ENCODE data around the gene SLC30A2. TPM values are rescaled to one million over a fixed set of nuclear protein-coding genes. Genes with fewer than 3 reads are reported as not detected.
A peak's percentile ranks its signal among the peaks of the same experiment; 100 is the strongest.

Gene SLC30A2
- total and polyA plus RNA-seq, 2 of the 13 experiments (the other 11 are each of a cell fraction or from before 2014, with no cell fraction given) = not detected

DNA sequence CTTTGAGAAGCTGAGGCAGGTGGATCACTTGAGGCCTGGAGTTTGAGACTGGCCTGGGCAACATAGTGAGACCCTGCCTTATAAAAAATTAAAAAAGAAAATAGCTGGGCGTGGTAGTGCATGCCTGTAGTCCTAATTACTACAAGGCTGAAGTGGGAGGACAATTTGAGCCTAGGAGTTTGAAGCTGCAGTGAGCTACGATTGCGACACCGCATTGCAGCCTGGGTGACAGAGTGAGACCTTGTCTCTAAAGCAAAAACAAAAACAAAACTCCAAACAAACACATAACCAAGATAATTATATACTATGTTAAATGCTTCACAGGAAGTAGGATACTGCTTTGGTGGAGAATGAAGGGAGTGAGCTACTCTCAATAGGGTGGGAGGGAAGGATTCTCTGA lies 42.7 kb downstream of the SLC30A2 start (continued):
- TF ChIP-seq AHDC1 (CRISPR knock-in tag; IDR thresholded peaks at IDR 0.05; ENCODE audit: borderline replicate concordance) (no peak), RBM22 (optimal IDR thresholded peaks at IDR 0.05; ENCODE audit: low read length) (no peak), CEBPB (IDR thresholded peaks at IDR 0.05; ENCODE audit: borderline replicate concordance, low read depth, low read length) (peak; percentile 92), HNF4A (CRISPR knock-in tag; IDR thresholded peaks at IDR 0.05) (no peak), ZKSCAN1 (IDR thresholded peaks at IDR 0.05; ENCODE audit: low read length) (no peak), ZNF567 (CRISPR knock-in tag; IDR thresholded peaks at IDR 0.05; ENCODE audit: borderline replicate concordance) (no peak)
- TF ChIP-seq, protein P1, sequence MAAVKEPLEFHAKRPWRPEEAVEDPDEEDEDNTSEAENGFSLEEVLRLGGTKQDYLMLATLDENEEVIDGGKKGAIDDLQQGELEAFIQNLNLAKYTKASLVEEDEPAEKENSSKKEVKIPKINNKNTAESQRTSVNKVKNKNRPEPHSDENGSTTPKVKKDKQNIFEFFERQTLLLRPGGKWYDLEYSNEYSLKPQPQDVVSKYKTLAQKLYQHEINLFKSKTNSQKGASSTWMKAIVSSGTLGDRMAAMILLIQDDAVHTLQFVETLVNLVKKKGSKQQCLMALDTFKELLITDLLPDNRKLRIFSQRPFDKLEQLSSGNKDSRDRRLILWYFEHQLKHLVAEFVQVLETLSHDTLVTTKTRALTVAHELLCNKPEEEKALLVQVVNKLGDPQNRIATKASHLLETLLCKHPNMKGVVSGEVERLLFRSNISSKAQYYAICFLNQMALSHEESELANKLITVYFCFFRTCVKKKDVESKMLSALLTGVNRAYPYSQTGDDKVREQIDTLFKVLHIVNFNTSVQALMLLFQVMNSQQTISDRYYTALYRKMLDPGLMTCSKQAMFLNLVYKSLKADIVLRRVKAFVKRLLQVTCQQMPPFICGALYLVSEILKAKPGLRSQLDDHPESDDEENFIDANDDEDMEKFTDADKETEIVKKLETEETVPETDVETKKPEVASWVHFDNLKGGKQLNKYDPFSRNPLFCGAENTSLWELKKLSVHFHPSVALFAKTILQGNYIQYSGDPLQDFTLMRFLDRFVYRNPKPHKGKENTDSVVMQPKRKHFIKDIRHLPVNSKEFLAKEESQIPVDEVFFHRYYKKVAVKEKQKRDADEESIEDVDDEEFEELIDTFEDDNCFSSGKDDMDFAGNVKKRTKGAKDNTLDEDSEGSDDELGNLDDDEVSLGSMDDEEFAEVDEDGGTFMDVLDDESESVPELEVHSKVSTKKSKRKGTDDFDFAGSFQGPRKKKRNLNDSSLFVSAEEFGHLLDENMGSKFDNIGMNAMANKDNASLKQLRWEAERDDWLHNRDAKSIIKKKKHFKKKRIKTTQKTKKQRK (IDR thresholded peaks at IDR 0.05; ENCODE audit: low read length) = no peak
